ENCODE results near the gene LRRC30. TPM values are rescaled to one million over a fixed set of nuclear protein-coding genes. Genes with fewer than 3 reads are reported as not detected.

The LRRC30 gene
- polyA plus RNA-seq, 4 donors = not detected

DNA sequence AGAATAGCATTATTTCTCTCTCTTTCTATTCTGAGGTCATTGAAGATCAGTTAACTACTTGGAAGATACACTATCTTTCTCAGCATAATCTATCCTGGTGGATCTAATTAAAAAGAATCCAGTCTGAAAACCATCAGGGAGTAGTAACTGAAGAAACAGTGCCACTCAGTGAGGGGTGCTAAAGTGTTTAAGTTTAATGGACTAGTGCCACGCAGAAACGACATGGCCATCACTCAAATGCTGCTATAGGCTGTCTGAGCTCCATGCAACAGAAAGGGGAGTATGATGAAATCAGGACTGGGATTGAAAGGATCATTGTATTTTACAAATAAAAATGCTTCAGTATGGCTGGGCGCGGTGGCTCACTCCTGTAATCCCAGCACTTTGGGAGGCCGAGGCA, 23.3 kb downstream of the LRRC30 start:
- DNase-seq (no peak), FAIRE-seq (no peak)
- Histone ChIP-seq H3K27ac (ENCODE audit: low read depth in 1 of 3, low read length in 2 of 3) (no peak overlapping the region), H3K4me1 (ENCODE audit: control insufficient read depth in 3 of 3, insufficient read depth in 2 of 3, low read depth in 1 of 3, low read length in 2 of 3) (no peaks in the 10 kb centered on the region), H3K36me3 (ENCODE audit: control insufficient read depth in 3 of 3, insufficient read depth in 2 of 3, low read depth in 1 of 3, low read length in 3 of 3) (no peaks in the 10 kb centered on the region), H3K27me3 (ENCODE audit: control insufficient read depth in 3 of 3, insufficient read depth in 3 of 3, low read length in 3 of 3) (peaks cover 0 to 2% (median 0%) of the 10 kb centered on the region in 3 donors), H3K4me3 (ENCODE audit: low read depth in 1 of 3, low read length in 3 of 3) (no peak overlapping the region), H3K9me3 (ENCODE audit: control insufficient read depth in 2 of 2, insufficient read depth in 1 of 2, low read depth in 1 of 2, low read length in 1 of 2) (no peaks in the 10 kb centered on the region)
- 88 to 94% (median 92%) methylated on average over 4 to 5 of the region's 5 CpGs for WGBS, 3 donors

- no peak for FAIRE-seq
Measured at GRCh38 chr18:7255054-7255453, 24.2 kb downstream of the LRRC30 start.

GRCh38 chr18:7255643-7256042, 24.8 kb downstream of the LRRC30 start:
- no peaks in the 10 kb centered on the region for H3K36me3 ChIP-seq (ENCODE audit: control insufficient read depth in 3 of 3, insufficient read depth in 2 of 3, low read depth in 1 of 3, low read length in 3 of 3)
- H3K4me1 ChIP-seq (ENCODE audit: control insufficient read depth in 3 of 3, insufficient read depth in 2 of 3, low read depth in 1 of 3, low read length in 2 of 3) = no peaks in the 10 kb centered on the region
- H3K9me3 ChIP-seq (ENCODE audit: control insufficient read depth in 2 of 2, insufficient read depth in 1 of 2, low read depth in 1 of 2, low read length in 1 of 2) = no peaks in the 10 kb centered on the region
- H3K27me3 ChIP-seq (ENCODE audit: control insufficient read depth in 3 of 3, insufficient read depth in 3 of 3, low read length in 3 of 3) = peaks cover 0 to 1% (median 0%) of the 10 kb centered on the region in 3 donors
- no peak overlapping the region for H3K27ac ChIP-seq (ENCODE audit: low read depth in 1 of 3, low read length in 2 of 3)
- no peak for FAIRE-seq
- 96 to 97% (median 97%) methylated on average over 5 of the region's 5 CpGs for WGBS, 3 donors
- H3K4me3 ChIP-seq (ENCODE audit: low read depth in 1 of 3, low read length in 3 of 3) = no peak overlapping the region
- DNase-seq = no peak

More at GRCh38 chr18:7255054-7255453, 24.2 kb downstream of the LRRC30 start:
- Histone ChIP-seq H3K36me3 (ENCODE audit: control insufficient read depth in 3 of 3, insufficient read depth in 2 of 3, low read depth in 1 of 3, low read length in 3 of 3) (no peaks in the 10 kb centered on the region), H3K4me3 (ENCODE audit: low read depth in 1 of 3, low read length in 3 of 3) (no peak overlapping the region), H3K27ac (ENCODE audit: low read depth in 1 of 3, low read length in 2 of 3) (no peak overlapping the region), H3K9me3 (ENCODE audit: control insufficient read depth in 2 of 2, insufficient read depth in 1 of 2, low read depth in 1 of 2, low read length in 1 of 2) (no peaks in the 10 kb centered on the region), H3K4me1 (ENCODE audit: control insufficient read depth in 3 of 3, insufficient read depth in 2 of 3, low read depth in 1 of 3, low read length in 2 of 3) (no peaks in the 10 kb centered on the region), H3K27me3 (ENCODE audit: control insufficient read depth in 3 of 3, insufficient read depth in 3 of 3, low read length in 3 of 3) (no peaks in the 10 kb centered on the region)
- WGBS, 3 donors = 89 to 93% (median 89%) methylated on average over 8 of the region's 8 CpGs
- DNase-seq = no peak

- FAIRE-seq (no peak), DNase-seq (no peak)
- H3K9me3 ChIP-seq (ENCODE audit: control insufficient read depth in 2 of 2, insufficient read depth in 1 of 2, low read depth in 1 of 2, low read length in 1 of 2) = no peaks in the 10 kb centered on the region
- H3K27me3 ChIP-seq (ENCODE audit: control insufficient read depth in 3 of 3, insufficient read depth in 3 of 3, low read length in 3 of 3) = peaks cover 0 to 2% (median 0%) of the 10 kb centered on the region in 3 donors
- no peak overlapping the region for H3K4me3 ChIP-seq (ENCODE audit: low read depth in 1 of 3, low read length in 3 of 3)
- 33 to 63% (median 34%) methylated on average over 10 of the region's 10 CpGs for WGBS, 3 donors
- no peak overlapping the region for H3K27ac ChIP-seq (ENCODE audit: low read depth in 1 of 3, low read length in 2 of 3)
- no peaks in the 10 kb centered on the region for H3K4me1 ChIP-seq (ENCODE audit: control insufficient read depth in 3 of 3, insufficient read depth in 2 of 3, low read depth in 1 of 3, low read length in 2 of 3)
- no peaks in the 10 kb centered on the region for H3K36me3 ChIP-seq (ENCODE audit: control insufficient read depth in 3 of 3, insufficient read depth in 2 of 3, low read depth in 1 of 3, low read length in 3 of 3)
Measured at GRCh38 chr18:7256618-7257425, 25.9 kb downstream of the LRRC30 start.

GRCh38 chr18:7257426-7257740, 26.5 kb downstream of the LRRC30 start:
- no peak overlapping the region for H3K4me3 ChIP-seq (ENCODE audit: low read depth in 1 of 3, low read length in 3 of 3)
- DNase-seq = no peak
- no peak overlapping the region for H3K27ac ChIP-seq (ENCODE audit: low read depth in 1 of 3, low read length in 2 of 3)
- H3K4me1 ChIP-seq (ENCODE audit: control insufficient read depth in 3 of 3, insufficient read depth in 2 of 3, low read depth in 1 of 3, low read length in 2 of 3) = no peaks in the 10 kb centered on the region
- FAIRE-seq = no peak
- no peaks in the 10 kb centered on the region for H3K9me3 ChIP-seq (ENCODE audit: control insufficient read depth in 2 of 2, insufficient read depth in 1 of 2, low read depth in 1 of 2, low read length in 1 of 2)
- 41 to 59% (median 51%) methylated on average over 3 of the region's 3 CpGs for whole genome bisulfite sequencing, 3 donors
- no peaks in the 10 kb centered on the region for H3K36me3 ChIP-seq (ENCODE audit: control insufficient read depth in 3 of 3, insufficient read depth in 2 of 3, low read depth in 1 of 3, low read length in 3 of 3)
- peaks cover 0 to 2% (median 0%) of the 10 kb centered on the region in 3 donors for H3K27me3 ChIP-seq (ENCODE audit: control insufficient read depth in 3 of 3, insufficient read depth in 3 of 3, low read length in 3 of 3)

- WGBS, 3 donors = 20 to 41% (median 35%) methylated on average over 6 of the region's 6 CpGs
- DNase-seq = no peak
- H3K36me3 ChIP-seq (ENCODE audit: control insufficient read depth in 3 of 3, insufficient read depth in 2 of 3, low read depth in 1 of 3, low read length in 3 of 3) = no peaks in the 10 kb centered on the region
Measured at GRCh38 chr18:7259475-7259874, 28.6 kb downstream of the LRRC30 start.

GRCh38 chr18:7261199-7261598, 30.3 kb downstream of the LRRC30 start:
- DNase-seq (no peak), FAIRE-seq (no peak)
- no peak overlapping the region for H3K4me3 ChIP-seq (ENCODE audit: low read depth in 1 of 3, low read length in 3 of 3)
- 90% methylated on average over 3 of the region's 3 CpGs for WGBS, 3 donors
- no peaks in the 10 kb centered on the region for H3K9me3 ChIP-seq (ENCODE audit: control insufficient read depth in 2 of 2, insufficient read depth in 1 of 2, low read depth in 1 of 2, low read length in 1 of 2)
- H3K27me3 ChIP-seq (ENCODE audit: control insufficient read depth in 3 of 3, insufficient read depth in 3 of 3, low read length in 3 of 3) = peaks cover 0 to 2% (median 0%) of the 10 kb centered on the region in 3 donors
- no peaks in the 10 kb centered on the region for H3K36me3 ChIP-seq (ENCODE audit: control insufficient read depth in 3 of 3, insufficient read depth in 2 of 3, low read depth in 1 of 3, low read length in 3 of 3)
- no peak overlapping the region for H3K27ac ChIP-seq (ENCODE audit: low read depth in 1 of 3, low read length in 2 of 3)
- no peaks in the 10 kb centered on the region for H3K4me1 ChIP-seq (ENCODE audit: control insufficient read depth in 3 of 3, insufficient read depth in 2 of 3, low read depth in 1 of 3, low read length in 2 of 3)

More at GRCh38 chr18:7259475-7259874, 28.6 kb downstream of the LRRC30 start:
- FAIRE-seq = no peak
- Histone ChIP-seq H3K9me3 (ENCODE audit: control insufficient read depth in 2 of 2, insufficient read depth in 1 of 2, low read depth in 1 of 2, low read length in 1 of 2) (no peaks in the 10 kb centered on the region), H3K4me3 (ENCODE audit: low read depth in 1 of 3, low read length in 3 of 3) (no peak overlapping the region), H3K27ac (ENCODE audit: low read depth in 1 of 3, low read length in 2 of 3) (no peak overlapping the region), H3K27me3 (ENCODE audit: control insufficient read depth in 3 of 3, insufficient read depth in 3 of 3, low read length in 3 of 3) (peaks cover 0 to 2% (median 0%) of the 10 kb centered on the region in 3 donors), H3K4me1 (ENCODE audit: control insufficient read depth in 3 of 3, insufficient read depth in 2 of 3, low read depth in 1 of 3, low read length in 2 of 3) (no peaks in the 10 kb centered on the region)

GRCh38 chr18:7267973-7268372, 37.1 kb downstream of the LRRC30 start:
- Histone ChIP-seq H3K36me3 (ENCODE audit: control insufficient read depth in 3 of 3, insufficient read depth in 2 of 3, low read depth in 1 of 3, low read length in 3 of 3) (no peaks in the 10 kb centered on the region), H3K9me3 (ENCODE audit: control insufficient read depth in 2 of 2, insufficient read depth in 1 of 2, low read depth in 1 of 2, low read length in 1 of 2) (no peaks in the 10 kb centered on the region), H3K27me3 (ENCODE audit: control insufficient read depth in 3 of 3, insufficient read depth in 3 of 3, low read length in 3 of 3) (no peaks in the 10 kb centered on the region), H3K27ac (ENCODE audit: low read depth in 1 of 3, low read length in 2 of 3) (no peak overlapping the region), H3K4me3 (ENCODE audit: low read depth in 1 of 3, low read length in 3 of 3) (no peak overlapping the region), H3K4me1 (ENCODE audit: control insufficient read depth in 3 of 3, insufficient read depth in 2 of 3, low read depth in 1 of 3, low read length in 2 of 3) (peaks cover 0 to 4% (median 2%) of the 10 kb centered on the region in 3 donors)
- FAIRE-seq = no peak
- no peak for DNase-seq
- 90 to 93% (median 92%) methylated on average over 3 of the region's 3 CpGs for WGBS, 3 donors

- no peak for DNase-seq
- 67 to 86% (median 81%) methylated on average over 6 of the region's 6 CpGs for WGBS, 3 donors
Measured at GRCh38 chr18:7269942-7270341, 39.1 kb downstream of the LRRC30 start.

More at GRCh38 chr18:7269942-7270341, 39.1 kb downstream of the LRRC30 start:
- FAIRE-seq = no peak
- Histone ChIP-seq H3K4me1 (ENCODE audit: control insufficient read depth in 3 of 3, insufficient read depth in 2 of 3, low read depth in 1 of 3, low read length in 2 of 3) (peaks cover 0 to 4% (median 4%) of the 10 kb centered on the region in 3 donors), H3K4me3 (ENCODE audit: low read depth in 1 of 3, low read length in 3 of 3) (no peak overlapping the region), H3K27me3 (ENCODE audit: control insufficient read depth in 3 of 3, insufficient read depth in 3 of 3, low read length in 3 of 3) (no peaks in the 10 kb centered on the region), H3K9me3 (ENCODE audit: control insufficient read depth in 2 of 2, insufficient read depth in 1 of 2, low read depth in 1 of 2, low read length in 1 of 2) (no peaks in the 10 kb centered on the region), H3K36me3 (ENCODE audit: control insufficient read depth in 3 of 3, insufficient read depth in 2 of 3, low read depth in 1 of 3, low read length in 3 of 3) (no peaks in the 10 kb centered on the region), H3K27ac (ENCODE audit: low read depth in 1 of 3, low read length in 2 of 3) (no peak overlapping the region)

Measured in small intestine (tissue), 7 donors.